ENCODE measurements around the gene FGD6.
"Not testable (repeated sequence)": the region's sequence is repeated elsewhere in the genome, so short reads cannot be mapped to it uniquely, and the experiment has no call there.

FGD6 gene

DNA sequence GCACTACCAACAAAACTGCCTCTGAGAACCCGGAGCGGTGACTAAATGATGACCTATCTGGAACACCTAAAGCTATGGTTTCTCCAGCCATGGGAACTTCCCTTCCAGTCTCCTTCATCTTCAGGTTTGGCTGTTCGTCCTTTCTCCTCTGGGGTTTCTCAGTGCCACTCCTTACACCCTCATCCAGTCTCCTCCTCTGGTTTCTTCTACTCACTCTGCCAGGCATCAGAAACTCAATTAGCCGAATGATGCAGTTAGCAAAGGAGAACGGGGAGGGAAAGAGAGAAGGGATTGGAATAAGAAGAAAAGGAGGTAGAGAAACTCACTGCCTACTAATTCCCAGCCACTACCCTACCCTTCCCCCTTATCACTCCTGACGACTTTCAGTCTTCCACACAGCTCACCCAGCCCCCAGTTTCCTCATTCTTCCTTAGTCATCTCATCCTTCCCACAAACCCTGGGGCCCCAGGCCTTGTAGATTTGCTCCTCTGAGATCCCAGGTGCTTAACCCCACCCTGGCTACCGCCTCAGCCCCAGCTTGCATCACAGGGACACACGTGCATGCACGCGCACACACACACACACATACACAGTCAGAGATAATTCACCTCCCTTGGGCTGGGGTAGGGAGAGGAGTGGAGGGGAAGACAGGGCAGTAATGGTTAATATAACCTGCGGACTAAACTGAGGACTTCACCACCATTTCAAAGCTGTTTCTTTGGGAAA, 13.0 kb downstream of the FGD6 start:
- DNase-seq: no peak

DNA sequence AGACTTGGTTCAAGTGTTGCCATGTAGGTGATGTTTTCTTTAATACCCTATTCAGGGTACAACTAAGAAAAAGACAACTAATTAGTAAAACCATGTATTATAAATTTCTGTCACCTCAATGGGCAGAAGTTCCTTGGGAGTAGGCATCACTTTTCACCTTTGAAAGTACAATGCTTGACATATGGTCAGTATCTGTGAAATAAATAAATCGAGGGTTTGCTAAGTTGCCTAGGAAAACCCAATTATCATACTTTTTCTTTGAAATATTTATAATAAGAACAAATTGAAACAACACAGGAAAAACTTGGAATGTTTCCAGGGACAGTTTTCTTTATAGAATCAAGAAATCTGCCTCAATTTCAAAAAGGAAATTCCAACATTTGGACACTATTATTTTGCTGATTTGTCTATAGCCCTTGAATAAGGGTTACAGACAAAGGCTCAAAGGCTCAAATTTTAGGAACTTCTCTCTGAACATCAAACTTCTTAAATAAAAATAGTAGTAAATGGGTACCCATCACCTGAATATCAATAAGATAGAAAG, 13.7 kb downstream of the FGD6 start:
- DNase-seq: no peak

DNA sequence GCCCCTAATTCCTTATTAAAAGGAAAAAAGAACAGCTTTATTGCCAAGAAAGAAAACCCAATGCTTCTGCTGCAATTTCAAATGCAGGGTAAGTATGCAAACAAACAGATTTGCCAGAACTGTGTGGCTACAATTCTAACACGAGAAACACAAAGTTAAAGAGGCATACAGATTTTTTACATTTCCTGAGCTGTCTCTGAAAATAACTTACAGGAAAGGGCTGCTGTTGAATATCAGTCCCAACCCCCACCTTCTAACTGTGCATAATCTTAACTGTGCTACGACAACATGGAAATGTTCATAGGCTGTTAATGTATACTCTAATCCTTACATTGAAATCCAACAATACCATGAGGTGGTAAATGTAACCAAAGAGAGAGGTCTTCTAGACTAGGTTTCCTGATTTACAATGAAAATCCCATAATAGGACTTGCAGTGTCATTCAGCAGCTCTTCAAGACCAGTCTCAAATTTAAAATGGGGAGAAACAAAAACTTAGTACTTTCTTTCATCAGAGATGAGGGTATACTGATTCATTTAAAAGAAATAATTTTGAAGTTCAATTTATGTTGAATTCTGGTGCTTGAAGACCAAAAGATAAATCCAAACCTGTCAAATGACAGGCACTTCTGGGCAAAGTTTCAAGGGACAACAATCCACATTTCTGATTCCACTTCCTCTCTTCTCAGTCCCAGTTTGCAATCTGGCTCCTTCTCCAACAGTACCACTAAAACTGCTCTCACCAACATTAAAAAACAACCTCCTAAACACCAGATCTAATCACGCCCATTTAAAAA, 14.4 kb downstream of the FGD6 start:
- no peak for DNase-seq

DNA sequence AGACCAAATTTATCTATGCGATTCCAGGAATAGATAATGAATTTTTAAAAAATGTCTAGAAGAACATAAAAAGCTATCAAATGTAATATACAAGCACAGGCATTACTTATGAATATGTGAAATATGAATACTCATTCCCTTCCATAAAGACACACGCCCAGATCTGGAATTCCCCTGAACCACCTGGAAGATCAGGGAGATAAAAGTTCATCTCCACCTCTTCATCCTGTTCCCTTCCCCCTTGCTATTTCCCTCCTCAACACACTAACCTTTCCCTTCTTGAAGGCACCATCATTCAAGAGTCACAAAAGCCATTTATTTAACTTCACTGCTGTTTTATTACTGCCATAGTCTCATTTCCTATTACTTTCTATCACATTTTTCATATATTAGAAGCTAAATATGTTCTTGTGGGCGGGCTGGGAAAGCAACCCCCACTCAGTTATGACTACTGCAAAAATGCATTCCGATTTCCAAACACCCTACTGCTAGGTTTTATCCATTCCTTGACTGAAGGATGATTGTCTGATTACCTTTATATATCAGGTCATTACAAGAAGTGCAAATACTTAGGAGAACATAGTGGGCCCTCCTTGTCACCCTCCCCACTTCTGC, 16.1 kb downstream of the FGD6 start:
- no peak for DNase-seq

DNA sequence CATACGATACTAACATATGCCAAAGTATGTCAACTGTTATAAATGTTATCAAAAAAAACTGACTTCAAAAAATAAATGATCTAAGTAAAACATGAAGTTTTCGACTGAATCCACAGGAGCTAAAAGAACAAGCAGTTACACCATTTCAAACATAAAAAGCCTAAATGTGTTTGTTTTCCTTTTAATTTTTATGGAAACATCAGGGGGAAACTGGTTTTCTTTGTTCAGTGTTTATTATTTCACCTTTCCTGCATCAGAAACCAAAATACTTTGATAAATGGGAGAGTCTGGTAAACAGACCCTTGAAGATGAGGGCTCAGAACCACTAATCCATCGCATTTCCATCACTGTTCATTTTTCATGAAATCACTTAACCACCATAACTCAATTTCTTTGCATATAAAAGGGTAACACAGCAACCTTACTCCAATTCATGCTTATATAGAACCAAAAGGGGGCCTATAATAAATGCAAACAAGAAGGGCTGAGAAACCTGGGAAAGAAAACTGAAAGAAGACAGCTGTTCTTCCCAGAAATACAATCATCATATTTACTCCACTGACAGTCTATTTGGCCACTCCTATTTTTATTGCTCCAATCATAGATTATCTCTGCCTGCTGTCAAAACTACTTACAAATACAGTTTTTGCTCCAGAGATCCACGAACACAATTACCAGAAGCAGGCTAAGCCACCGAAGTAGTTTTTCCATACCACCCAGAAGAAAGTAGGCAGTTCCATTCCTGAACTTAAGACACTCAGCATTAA, 17.0 kb downstream of the FGD6 start:
- DNase-seq: no peak

DNA sequence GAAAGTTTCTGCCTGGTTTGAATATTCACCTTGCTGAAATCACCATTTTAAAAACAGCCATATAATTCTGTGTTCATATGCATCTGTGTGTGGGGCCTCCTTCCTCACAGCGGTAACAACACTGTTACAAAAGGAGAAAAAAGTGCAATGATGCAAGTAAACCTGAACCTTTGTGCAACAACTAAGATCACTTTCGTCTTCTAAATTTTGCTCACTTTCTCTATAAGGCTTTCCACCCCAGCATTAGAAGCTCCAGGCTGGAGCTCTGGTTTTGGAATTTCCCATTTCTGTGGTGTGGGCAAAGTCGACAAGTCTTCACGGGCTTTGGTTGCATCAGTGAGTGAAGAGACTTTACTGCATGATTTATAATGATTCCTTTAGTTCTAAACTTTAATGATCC, 18.4 kb downstream of the FGD6 start:
- no peak for DNase-seq

DNA sequence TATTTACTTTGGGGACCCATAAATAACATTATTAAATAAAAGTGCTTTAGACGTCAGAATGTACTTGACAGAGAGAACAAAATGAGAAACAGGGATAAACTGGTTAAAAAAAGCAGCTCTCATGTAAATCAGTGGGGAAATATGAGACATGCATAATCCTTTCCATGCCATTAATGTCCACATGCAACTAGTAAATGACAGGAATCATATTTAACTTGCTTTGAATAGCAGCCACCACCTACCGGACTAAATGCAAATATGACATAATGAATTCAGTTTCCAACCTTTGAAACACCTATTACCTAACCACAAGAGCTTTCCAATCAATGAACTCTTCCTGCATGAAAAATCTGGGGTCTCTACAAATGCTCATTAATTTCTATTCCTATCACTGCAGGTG, 19.6 kb downstream of the FGD6 start:
- DNase-seq: no peak

DNA sequence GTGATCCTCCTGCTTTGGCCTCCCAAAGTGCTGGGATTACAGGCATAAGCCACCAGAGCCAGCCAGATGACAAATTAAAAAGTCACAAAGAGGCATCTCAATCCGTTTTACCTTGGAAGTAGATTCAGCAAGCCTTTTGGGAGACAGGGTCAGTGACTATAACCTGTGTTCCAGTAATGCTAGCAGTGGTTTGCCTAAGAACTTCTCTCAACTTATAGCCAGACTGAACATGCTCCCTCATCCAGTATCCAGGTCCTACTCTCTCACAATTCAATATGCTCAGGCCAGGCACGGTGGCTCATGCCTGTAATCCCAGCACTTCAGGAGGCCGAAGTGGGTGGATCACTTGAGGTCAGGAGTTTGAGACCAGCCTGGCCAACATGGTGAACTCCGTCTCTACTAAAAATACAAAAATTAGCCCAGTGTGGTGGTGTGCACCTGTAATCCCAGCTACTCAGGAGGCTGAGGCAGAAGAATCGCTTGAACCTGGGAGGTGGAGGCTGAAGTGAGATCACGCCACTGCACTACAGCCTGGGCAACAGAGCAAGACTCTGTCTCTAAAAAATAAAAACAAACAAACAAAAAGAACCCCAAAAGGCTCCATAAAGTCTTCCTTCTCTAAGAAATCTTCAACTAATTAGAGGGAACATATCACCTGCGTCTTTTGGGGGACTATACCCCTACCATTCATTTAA, 20.2 kb downstream of the FGD6 start:
- not testable (repeated sequence) for DNase-seq

DNA sequence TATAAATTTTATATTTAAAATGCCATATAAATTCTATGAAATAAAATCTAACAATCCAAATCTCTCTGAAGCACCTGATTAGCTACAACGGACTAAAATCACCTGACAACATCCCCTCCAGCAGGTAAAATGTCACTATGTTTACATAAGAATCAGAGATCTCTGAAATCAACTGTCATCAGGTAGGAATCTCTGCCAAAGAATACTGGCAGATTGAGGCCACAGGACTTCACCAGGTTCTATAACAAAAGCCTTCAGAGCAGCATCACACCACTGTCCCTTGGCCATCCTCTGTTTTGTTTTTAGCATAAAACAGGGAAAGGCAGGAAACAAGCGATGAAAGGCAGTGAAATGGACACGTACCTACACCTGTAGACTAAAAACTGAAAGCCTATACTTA, 22.1 kb downstream of the FGD6 start:
- no peak for DNase-seq

DNA sequence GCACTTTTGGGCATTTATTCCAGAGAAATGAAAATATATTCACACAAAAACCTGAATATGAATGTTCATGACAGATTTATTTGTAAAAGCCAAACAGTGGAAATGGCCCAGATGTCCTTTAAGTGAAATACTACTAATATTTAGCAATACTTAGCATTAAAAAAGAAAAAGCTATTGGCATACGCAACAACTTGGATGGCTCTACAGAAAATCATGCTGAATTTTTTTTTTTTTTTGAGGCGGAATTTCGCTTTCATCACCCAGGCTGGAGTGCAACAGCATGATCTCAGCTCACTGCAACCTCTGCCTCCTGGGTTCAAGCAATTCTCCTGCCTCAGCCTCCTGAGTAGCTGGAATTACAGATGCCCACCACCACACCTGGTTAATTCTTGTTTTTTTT, 24.1 kb downstream of the FGD6 start:
- no peak for DNase-seq

DNA sequence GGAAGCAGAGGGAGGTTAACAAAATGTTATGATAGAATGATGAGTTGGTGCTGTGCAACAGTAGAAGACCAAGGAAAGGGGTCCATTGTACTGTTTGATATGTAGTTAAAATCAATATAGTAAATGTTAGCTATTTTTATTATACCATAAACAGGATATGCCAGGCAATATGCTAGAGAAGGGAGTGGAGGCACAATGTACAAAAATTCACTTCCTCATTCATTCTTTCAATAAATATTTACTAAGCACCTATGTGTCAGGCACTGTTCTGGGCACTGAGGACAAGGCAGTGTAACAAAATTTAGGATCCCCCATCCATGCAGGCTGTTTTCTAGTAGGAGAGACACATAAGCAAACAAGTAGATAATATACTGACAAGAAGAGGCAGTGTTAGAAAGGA, 25.0 kb downstream of the FGD6 start:
- DNase-seq: no peak

DNA sequence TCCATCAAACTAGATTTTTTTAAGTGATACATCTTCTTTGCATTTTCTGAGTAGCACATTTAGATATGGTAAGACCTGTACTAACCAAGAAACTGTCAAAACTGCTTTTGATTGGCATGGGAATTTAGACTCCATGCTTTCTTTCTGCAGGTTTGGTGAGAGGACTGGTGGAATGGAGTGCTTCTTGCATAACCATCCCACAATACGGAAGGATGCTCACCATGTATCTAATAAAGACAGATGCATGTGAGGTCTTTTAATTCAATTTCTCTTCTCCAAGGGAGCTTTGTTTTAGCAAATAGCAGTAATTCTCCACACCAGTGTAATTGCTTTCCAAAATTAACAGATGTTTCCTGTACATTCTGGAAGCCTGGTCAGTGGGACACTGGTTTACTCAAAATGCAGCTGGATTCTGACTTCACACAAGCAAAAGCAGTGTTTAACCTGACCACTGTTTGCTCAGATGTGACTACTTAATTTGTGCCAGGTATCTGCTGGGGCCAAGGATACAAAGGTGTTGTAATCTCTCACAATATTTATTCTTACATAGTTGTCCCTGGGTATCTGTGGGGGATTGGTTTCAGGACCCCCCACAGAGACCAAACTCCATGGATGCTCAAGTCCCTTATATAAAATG, 26.1 kb downstream of the FGD6 start:
- DNase-seq: no peak

DNA sequence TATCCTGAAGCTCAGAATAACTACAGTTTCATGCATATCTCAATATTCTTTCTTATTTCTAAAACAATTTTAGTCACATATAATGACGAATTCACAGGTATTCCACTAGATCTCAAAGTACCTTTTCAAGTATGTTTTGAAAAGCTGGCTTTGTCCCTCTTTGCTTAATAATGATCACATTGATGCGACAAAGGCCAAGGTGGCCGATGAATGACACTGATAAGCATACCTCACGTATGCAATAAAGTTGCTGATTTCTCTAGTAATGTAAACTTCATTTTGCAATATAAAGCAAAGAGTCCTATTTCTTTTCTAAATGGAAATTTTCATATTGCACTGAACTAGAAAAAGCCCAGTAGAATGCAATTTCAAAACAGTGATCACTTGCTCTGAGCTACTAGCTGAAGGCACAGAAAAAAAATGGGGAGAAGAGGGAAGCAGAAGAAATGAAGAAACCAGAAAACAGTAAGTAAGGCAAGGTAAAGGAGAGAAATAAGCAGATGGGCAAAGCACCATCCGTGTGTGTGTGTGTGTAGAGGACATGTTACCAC, 29.3 kb downstream of the FGD6 start:
- no peak for DNase-seq

DNA sequence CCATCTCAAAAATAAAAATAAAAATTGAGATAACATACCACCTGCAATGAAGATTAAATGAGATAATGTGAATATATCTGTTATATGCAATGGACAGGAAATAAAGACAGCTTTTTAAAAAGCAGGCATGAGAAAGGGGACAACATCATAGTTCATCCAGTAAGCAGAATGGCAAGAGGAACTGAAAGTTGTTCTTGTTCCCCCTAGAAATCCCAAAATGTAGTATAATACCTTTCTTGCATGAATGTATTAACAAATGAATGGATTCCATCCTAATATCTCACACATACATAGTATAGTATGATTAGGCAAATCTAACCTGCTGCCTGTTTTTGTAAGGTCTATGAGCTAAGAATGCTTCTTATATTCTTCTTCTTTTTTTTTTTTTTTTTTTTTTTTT, 31.4 kb downstream of the FGD6 start:
- DNase-seq: no peak

DNA sequence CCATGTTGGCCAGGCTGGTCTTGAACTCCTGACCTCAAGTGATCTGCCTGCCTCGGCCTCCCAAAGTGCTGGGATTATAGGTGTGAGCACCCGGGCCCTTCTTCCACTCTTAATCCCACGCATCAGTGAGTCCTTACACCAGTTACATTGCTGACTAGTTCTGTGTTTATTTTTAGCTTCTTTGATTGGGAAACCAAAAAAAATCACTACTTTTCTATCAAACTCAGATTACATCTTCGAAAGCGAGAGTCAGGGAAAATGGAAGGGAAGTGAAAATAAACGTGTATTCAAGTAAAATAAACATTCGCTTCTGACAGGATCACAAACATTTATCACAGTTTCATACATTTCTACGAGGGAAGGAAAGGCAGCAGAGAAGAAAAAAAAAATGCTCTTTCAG, 32.2 kb downstream of the FGD6 start:
- DNase-seq: no peak

DNA sequence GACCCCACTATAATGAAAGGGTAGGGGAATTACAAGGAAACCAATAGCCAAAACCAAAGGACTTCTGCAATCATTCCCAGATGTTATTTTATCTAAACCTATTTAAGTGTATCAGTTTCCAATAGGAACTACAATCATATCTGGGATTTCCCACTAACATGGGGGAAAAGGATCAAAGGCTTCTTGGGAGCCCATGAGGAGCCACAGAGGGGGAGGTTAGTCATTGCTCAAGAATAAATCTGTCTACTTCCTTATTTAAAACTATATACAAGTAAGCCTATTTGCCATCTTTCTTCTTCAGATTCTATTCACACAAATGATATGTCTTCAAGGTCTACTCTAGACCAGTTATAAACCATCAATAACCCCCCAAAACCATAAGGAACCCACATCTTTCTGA, 33.1 kb downstream of the FGD6 start:
- DNase-seq: no peak

DNA sequence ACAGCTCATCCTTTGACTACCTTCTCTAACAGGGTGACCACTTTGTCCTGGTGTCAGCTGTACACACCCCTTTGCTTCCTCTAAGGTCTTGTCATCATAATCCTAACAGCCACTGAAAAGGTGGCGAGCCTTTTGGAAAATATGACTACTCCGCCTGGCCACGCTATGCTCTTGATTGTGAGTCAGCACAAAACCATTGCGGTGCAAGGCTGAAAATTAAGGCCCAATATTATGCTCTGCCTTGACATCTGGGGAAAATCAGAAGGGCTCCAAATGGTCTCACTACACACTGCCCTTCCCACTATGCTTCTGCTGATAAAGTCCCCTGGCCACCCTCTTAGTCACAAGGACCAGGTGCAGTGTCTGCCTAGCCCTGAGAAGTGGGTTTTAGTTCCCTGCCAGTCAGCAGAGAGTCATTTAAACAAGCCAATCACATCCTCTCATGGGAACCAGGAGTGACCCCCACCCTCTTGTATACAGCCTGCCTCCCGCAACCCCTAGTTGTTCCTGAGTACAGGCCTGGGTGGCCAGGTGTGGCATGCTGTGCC, 34.3 kb downstream of the FGD6 start:
- no peak for DNase-seq

DNA sequence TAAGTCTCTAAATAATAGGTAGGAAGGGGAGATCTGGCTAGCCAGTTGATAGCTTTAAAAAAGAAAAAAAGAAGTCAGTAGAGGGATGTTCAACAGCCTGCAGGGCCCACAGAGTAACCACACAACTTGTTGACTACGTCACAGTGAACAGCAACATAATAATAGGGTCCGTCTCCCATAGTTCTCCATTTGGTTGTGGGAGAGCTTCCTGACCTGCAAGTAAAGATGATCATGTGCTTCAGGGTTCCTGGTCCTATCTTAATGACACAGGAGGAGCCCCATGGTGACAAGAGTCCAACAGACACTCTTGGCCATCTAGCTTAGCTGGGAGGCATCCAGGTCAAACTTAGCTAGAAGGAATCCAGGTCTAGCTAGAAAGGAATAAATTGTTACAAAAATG, 36.2 kb downstream of the FGD6 start:
- no peak for DNase-seq

DNA sequence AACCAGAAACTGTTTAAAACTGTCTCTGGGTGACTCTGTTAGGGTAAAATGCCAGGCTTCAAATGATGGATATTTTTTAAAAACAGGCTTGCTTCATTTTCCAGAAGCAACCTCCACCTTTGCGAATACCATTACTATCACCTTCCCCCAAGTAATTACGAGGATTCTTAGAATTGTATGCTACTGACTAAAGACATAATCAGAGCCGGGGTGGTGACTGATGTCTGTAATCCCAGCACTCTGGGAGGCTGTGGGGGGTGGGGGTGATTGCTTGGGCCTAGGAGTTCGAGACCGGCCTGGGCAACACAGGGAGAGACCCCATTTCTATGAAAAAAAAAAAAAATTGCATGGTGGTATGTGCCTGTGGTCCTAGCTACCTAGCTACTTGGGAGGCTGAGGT, 38.3 kb downstream of the FGD6 start:
- DNase-seq: no peak

DNA sequence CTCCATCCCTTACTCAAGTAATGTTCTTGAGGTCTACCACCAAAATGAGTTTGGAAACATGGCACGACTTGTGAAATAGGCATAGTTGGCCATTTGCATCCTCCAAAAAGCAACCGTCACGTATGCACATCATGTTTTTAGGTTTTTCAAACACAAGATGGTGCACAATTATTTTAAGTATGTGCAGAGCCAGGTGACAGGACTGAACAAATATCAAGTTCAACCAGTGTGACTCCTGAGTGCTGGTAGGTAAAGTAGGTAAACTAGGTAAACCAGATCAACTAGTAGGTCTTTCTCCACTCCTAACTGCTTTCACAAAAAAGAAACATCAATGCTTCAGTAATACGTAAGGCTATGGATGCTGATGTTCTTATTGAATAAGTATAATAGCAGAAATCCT, 39.1 kb downstream of the FGD6 start:
- no peak for DNase-seq

DNA sequence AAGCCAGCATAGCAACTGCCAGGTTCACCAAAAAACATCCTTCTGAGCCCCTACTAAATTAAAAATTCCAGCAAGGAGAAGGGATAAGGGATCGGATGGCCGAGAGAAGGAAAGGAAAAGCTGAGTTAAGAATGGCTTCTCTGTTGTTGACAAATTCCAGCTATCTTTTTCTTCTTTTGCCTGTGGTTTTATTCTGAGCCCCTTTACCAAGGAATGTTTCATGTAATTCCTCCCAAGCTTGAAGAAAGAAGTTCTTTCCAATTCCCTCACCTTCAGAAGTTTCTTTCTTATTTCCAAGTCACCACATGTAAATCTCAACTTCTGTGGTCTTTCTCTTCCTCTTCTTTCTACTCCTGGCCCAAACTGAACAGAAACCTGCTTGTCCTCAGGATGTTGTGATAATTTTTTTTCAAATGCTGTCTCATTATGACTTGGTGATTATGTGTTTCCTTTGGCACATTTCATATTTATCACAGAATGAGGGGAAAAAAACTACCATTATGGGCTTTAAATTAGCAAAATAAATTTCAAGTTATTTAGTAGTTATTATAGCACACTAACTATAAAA, 40.0 kb downstream of the FGD6 start:
- no peak for DNase-seq
